GM11168 (cell line): ENCODE data around the gene BMERB1.

Source experiments
- in situ Hi-C: fragments of 300-500 bp; cut with MboI; formaldehyde crosslinking; loops from one replicate; pipeline ENCODE4 v1.12.0; 2022; ENCODE audit warnings: low sequenced_read_pairs; ENCODE audit not compliant: unreplicated experiment

Gene BMERB1

DNA sequence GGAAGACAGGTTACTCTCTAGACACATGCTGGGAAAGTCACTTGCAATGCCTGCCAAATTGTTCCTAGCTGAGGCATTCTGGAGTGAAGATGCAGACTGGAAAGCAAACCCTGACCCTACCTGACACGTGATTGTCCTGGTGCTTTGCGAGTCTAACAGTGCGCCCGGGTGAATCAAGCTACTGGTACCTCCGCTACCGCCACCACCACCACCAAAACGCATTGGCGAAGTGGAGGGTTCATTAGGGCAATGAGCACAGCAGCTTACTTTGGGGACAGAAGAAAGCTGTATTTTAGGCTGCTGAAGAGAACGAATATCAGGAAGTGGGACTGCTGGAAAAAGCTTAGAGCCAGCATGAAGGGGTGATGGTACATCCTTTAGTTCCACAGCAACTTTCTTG lies 201.5 kb downstream of the BMERB1 start:
- in situ Hi-C loops: no loop called here

- in situ Hi-C loops: no loop called here
These were observed 202.0 kb downstream of the BMERB1 start for GRCh38 chr16:15636392-15636873.
